SK-N-SH (cell line): ENCODE data around the gene CCDC148. TPM values are rescaled to one million over a fixed set of nuclear protein-coding genes. Genes with fewer than 3 reads are reported as not detected.

Experiments used
- CTCF ChIA-PET: fragments of 300-600, 350-600 bp; formaldehyde crosslinking; extraction: SDS; loops from one replicate; lab custom pipeline; 2021; lab: Yijun Ruan, JAX
- POLR2A ChIA-PET: fragments of 350-600 bp; sonication (Branson Sonifier 250); formaldehyde crosslinking; extraction: SDS; loops from one replicate; lab custom pipeline; 2020; ENCODE audit warnings: antibody characterized with exemption, inconsistent platforms; lab: Yijun Ruan, JAX
- DNase-seq: peaks from one replicate; pipeline ENCODE4 v3.0.0; 2012
- H2AFZ ChIP-seq: fragments of 200-600 bp; sonication (generic); 2 replicates; pipeline ENCODE4 v1.8.1; 2016; ENCODE audit warnings: antibody characterized with exemption, mild to moderate bottlenecking, low read depth
- H3F3A ChIP-seq: fragments of 200-600 bp; sonication (generic); replicated peaks from 2 replicates; pipeline ENCODE3; 2016; ENCODE audit warnings: antibody characterized with exemption, mild to moderate bottlenecking; ENCODE audit not compliant: insufficient read depth
- H3K27ac ChIP-seq, 2 experiments: fragments of 200-500 bp in 1 of 2; fragments of 200-600 bp in 1 of 2; sonication (Bioruptor generic) in 1 of 2; sonication (generic), shearing (Covaris generic) in 1 of 2; 2 replicates each; pipeline versions ENCODE4 v1.5.1 to v1.6.1; 2014 to 2016; ENCODE audit warnings: low read depth in 2 of 2, inconsistent platforms in 1 of 2, low read length in 1 of 2, mild to moderate bottlenecking in 1 of 2, mixed read lengths in 1 of 2
- H3K27me3 ChIP-seq: fragments of 200-600 bp; sonication (generic), shearing (Covaris generic); 2 replicates; pipeline ENCODE4 v1.6.1; 2016; ENCODE audit warnings: mixed run types; ENCODE audit not compliant: insufficient read depth
- H3K36me3 ChIP-seq, 2 experiments: fragments of 200-500 bp in 1 of 2; fragments of 200-600 bp in 1 of 2; sonication (Bioruptor generic) in 1 of 2; sonication (generic) in 1 of 2; replicated peaks in 1 of 2; 2 replicates each; pipeline versions ENCODE3 to v1.5.1; 2014 to 2016; ENCODE audit warnings: low read length in 1 of 2, mild to moderate bottlenecking in 1 of 2; ENCODE audit not compliant: insufficient read depth in 2 of 2, control insufficient read depth in 1 of 2
- H3K4me1 ChIP-seq, 2 experiments: fragments of 200-500 bp in 1 of 2; fragments of 200-600 bp in 1 of 2; sonication (Bioruptor generic) in 1 of 2; sonication (generic), shearing (Covaris generic) in 1 of 2; 2 replicates each; pipeline versions ENCODE4 v1.5.1 to v1.6.1; 2014 to 2016; ENCODE audit warnings: low read depth in 1 of 2, low read length in 1 of 2, mixed run types in 1 of 2; ENCODE audit not compliant: insufficient read depth in 2 of 2, control insufficient read depth in 1 of 2
- H3K4me2 ChIP-seq: fragments of 200-600 bp; sonication (generic), shearing (Covaris generic); 2 replicates; pipeline ENCODE4 v1.6.1; 2017; ENCODE audit warnings: mixed run types
- H3K4me3 ChIP-seq, 2 experiments: fragments of 200-500 bp in 1 of 2; fragments of 200-600 bp in 1 of 2; sonication (Bioruptor generic) in 1 of 2; sonication (generic), shearing (Covaris generic) in 1 of 2; 2 replicates each; pipeline versions ENCODE4 v1.5.1 to v1.8.1; 2014 to 2016; ENCODE audit warnings: low read depth in 2 of 2, inconsistent platforms in 1 of 2, low read length in 1 of 2, mild to moderate bottlenecking in 1 of 2, mixed read lengths in 1 of 2, moderate library complexity in 1 of 2
- H3K79me2 ChIP-seq: fragments of 200-600 bp; sonication (generic); 2 replicates; pipeline ENCODE4 v1.8.1; 2017; ENCODE audit warnings: mild to moderate bottlenecking; ENCODE audit not compliant: insufficient read depth
- H3K9ac ChIP-seq: fragments of 200-600 bp; sonication (generic); 2 replicates; pipeline ENCODE4 v1.6.1; 2017; ENCODE audit warnings: mixed run types
- H3K9me2 ChIP-seq: fragments of 200-600 bp; sonication (generic); 2 replicates; pipeline ENCODE4 v1.6.1; 2017; ENCODE audit warnings: mixed run types
- H3K9me3 ChIP-seq: fragments of 200-600 bp; sonication (generic); 2 replicates; pipeline ENCODE4 v1.6.1; 2017; ENCODE audit warnings: mixed run types, mild to moderate bottlenecking, moderate library complexity
- H4K20me1 ChIP-seq: fragments of 200-600 bp; sonication (generic); 2 replicates; pipeline ENCODE4 v1.6.1; 2017; ENCODE audit warnings: mild to moderate bottlenecking, mixed run types; ENCODE audit not compliant: insufficient read depth
- CHD2 ChIP-seq: fragments of 150-350 bp; IDR thresholded peaks from 2 replicates; pipeline ENCODE4 v1.6.1; 2018; ENCODE audit warnings: low read length; ENCODE audit not compliant: partially characterized antibody
- ELF1 ChIP-seq: IDR thresholded peaks from 2 replicates; pipeline ENCODE4 v1.4.0; 2012
- FOXJ3 ChIP-seq: sonication (generic); formaldehyde crosslinking; IDR thresholded peaks from 2 replicates; pipeline ENCODE4 v1.5.1; 2020; ENCODE audit warnings: mild to moderate bottlenecking, missing genetic modification reagents
- FOXM1 ChIP-seq: IDR thresholded peaks from 2 replicates; pipeline ENCODE4 v1.4.0; 2012; ENCODE audit warnings: low read depth, mild to moderate bottlenecking
- GABPA ChIP-seq: IDR thresholded peaks from 2 replicates; pipeline ENCODE4 v1.4.0; 2012; ENCODE audit warnings: low read depth, mild to moderate bottlenecking
- GATA2 ChIP-seq: sonication (generic); formaldehyde crosslinking; IDR thresholded peaks from 2 replicates; pipeline ENCODE4 v1.5.0; 2020; ENCODE audit warnings: mild to moderate bottlenecking, missing genetic modification reagents
- MEF2A ChIP-seq: IDR thresholded peaks from 2 replicates; pipeline ENCODE4 v1.4.0; 2012; ENCODE audit warnings: low read depth, borderline replicate concordance
- MXI1 ChIP-seq: IDR thresholded peaks from 2 replicates; pipeline ENCODE4 v1.6.1; 2012; ENCODE audit warnings: mild to moderate bottlenecking, low read depth, low read length, improper control_type of control experiment
- NRF1 ChIP-seq: IDR thresholded peaks from 2 replicates; pipeline ENCODE4 v1.6.1; 2012; ENCODE audit warnings: low read depth, mild to moderate bottlenecking, low read length
- RAD21 ChIP-seq: IDR thresholded peaks from 2 replicates; pipeline ENCODE4 v1.6.1; 2012; ENCODE audit warnings: mild to moderate bottlenecking, low read length
- RXRA ChIP-seq: IDR thresholded peaks from 2 replicates; pipeline ENCODE4 v1.4.0; 2012; ENCODE audit warnings: low read depth, mild to moderate bottlenecking, borderline replicate concordance
- TAF1 ChIP-seq: IDR thresholded peaks from 2 replicates; pipeline ENCODE4 v1.6.1; 2012; ENCODE audit warnings: low read depth, mild to moderate bottlenecking, low read length, moderate library complexity, borderline replicate concordance
- TCF12 ChIP-seq: IDR thresholded peaks from 2 replicates; pipeline ENCODE4 v1.4.0; 2012
- USF1 ChIP-seq: IDR thresholded peaks from 2 replicates; pipeline ENCODE4 v1.4.0; 2012; ENCODE audit warnings: low read depth, borderline replicate concordance
- WGBS: methylation state at CpG from one replicate; pipeline ENCODE4 v1.1.6; 2017; ENCODE audit warnings: low lambda C conversion rate; 5-methylcytosine and 5-hydroxymethylcytosine counted together
- polyA plus RNA-seq, 3 experiments: library from polyadenylated mRNA; depleted of rRNA; stranded (reverse); fragments of >200 nt; gene quantifications; 2 replicates each; pipeline ENCODE4 v1.2.3, GENCODE V29; 2012
- TF ChIP-seq, protein P1 (sequence below): fragments of 200-600 bp; sonication (generic); IDR thresholded peaks from 2 replicates; pipeline ENCODE4 v1.6.1; 2017; ENCODE audit warnings: antibody characterized with exemption, mild to moderate bottlenecking, moderate library complexity
- TF ChIP-seq, protein P2 (sequence below): fragments of 150-350 bp; IDR thresholded peaks from 2 replicates; pipeline ENCODE4 v1.6.1; 2016; ENCODE audit warnings: mild to moderate bottlenecking, low read depth, low read length
- TF ChIP-seq, protein P3 (sequence below): IDR thresholded peaks from 2 replicates; pipeline ENCODE4 v1.6.1; 2012; ENCODE audit warnings: mild to moderate bottlenecking, low read depth, low read length, moderate library complexity

The CCDC148 gene
- polyA plus RNA-seq, 1 of the 3 experiments (the other 2 are of a cell fraction) = 0.18 TPM

DNA sequence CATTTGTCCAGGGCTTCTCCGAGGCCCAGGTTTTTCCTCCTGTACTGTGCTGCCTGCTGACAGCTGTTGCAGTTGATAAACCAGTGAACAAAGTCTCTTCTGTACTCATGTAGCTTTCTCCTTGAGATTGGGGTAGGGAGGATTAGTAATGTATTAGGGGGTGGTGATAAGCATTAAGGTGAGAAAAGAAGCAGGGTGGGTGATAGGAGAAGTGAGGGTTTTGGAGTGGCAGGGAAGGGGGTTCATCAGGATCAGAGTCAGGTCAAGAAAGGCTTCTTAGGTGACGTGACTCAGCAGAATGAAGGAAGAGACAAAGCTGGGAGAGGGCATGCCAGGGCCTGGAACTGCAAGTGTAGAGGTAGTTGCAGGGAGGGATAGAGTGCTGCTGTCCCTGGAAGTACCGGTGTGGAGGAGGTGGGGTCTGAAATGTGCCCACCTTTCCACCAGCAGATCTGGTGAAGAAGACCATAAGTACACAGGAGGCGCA lies 48.9 kb upstream of the CCDC148 start:
- peaks cover 39% of the 10 kb centered on the region; the same call in 1 of the 2 replicates for H3K79me2 ChIP-seq
- H3K36me3 ChIP-seq = no peaks in the 10 kb centered on the region
- CTCF ChIA-PET = interaction anchor here (0.8 to 1.2 kb wide), 5 partner anchors 12 to 326 kb away, joined by 3 to 5 read pairs (median 3); no protein-coding TSS in a partner anchor
- POLR2A ChIA-PET = no interaction called here
- H3K27ac ChIP-seq = no peak overlapping the region
- no peak overlapping the region for H3K9ac ChIP-seq
- no peaks in the 10 kb centered on the region for H4K20me1 ChIP-seq
- 89% methylated on average over 4 of the region's 4 CpGs for whole genome bisulfite sequencing
- H3K9me2 ChIP-seq = no peaks in the 10 kb centered on the region
- no peak overlapping the region for H3K4me2 ChIP-seq
- peaks cover 23% of the 10 kb centered on the region for H3F3A ChIP-seq
- TF ChIP-seq RXRA (no peak), FOXJ3 (CRISPR knock-in tag) (no peak), FOXM1 (no peak), GABPA (no peak), GATA2 (no peak), TAF1 (no peak), RAD21 (no peak), USF1 (no peak), MEF2A (no peak), MXI1 (no peak), ELF1 (no peak), NRF1 (no peak), TCF12 (no peak), CHD2 (no peak)
- TF ChIP-seq, protein P1, sequence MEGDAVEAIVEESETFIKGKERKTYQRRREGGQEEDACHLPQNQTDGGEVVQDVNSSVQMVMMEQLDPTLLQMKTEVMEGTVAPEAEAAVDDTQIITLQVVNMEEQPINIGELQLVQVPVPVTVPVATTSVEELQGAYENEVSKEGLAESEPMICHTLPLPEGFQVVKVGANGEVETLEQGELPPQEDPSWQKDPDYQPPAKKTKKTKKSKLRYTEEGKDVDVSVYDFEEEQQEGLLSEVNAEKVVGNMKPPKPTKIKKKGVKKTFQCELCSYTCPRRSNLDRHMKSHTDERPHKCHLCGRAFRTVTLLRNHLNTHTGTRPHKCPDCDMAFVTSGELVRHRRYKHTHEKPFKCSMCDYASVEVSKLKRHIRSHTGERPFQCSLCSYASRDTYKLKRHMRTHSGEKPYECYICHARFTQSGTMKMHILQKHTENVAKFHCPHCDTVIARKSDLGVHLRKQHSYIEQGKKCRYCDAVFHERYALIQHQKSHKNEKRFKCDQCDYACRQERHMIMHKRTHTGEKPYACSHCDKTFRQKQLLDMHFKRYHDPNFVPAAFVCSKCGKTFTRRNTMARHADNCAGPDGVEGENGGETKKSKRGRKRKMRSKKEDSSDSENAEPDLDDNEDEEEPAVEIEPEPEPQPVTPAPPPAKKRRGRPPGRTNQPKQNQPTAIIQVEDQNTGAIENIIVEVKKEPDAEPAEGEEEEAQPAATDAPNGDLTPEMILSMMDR = no peak
- TF ChIP-seq, protein P2, sequence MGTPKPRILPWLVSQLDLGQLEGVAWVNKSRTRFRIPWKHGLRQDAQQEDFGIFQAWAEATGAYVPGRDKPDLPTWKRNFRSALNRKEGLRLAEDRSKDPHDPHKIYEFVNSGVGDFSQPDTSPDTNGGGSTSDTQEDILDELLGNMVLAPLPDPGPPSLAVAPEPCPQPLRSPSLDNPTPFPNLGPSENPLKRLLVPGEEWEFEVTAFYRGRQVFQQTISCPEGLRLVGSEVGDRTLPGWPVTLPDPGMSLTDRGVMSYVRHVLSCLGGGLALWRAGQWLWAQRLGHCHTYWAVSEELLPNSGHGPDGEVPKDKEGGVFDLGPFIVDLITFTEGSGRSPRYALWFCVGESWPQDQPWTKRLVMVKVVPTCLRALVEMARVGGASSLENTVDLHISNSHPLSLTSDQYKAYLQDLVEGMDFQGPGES = no peak
- TF ChIP-seq, protein P3, sequence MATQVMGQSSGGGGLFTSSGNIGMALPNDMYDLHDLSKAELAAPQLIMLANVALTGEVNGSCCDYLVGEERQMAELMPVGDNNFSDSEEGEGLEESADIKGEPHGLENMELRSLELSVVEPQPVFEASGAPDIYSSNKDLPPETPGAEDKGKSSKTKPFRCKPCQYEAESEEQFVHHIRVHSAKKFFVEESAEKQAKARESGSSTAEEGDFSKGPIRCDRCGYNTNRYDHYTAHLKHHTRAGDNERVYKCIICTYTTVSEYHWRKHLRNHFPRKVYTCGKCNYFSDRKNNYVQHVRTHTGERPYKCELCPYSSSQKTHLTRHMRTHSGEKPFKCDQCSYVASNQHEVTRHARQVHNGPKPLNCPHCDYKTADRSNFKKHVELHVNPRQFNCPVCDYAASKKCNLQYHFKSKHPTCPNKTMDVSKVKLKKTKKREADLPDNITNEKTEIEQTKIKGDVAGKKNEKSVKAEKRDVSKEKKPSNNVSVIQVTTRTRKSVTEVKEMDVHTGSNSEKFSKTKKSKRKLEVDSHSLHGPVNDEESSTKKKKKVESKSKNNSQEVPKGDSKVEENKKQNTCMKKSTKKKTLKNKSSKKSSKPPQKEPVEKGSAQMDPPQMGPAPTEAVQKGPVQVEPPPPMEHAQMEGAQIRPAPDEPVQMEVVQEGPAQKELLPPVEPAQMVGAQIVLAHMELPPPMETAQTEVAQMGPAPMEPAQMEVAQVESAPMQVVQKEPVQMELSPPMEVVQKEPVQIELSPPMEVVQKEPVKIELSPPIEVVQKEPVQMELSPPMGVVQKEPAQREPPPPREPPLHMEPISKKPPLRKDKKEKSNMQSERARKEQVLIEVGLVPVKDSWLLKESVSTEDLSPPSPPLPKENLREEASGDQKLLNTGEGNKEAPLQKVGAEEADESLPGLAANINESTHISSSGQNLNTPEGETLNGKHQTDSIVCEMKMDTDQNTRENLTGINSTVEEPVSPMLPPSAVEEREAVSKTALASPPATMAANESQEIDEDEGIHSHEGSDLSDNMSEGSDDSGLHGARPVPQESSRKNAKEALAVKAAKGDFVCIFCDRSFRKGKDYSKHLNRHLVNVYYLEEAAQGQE = no peak
- no peak overlapping the region for H2AFZ ChIP-seq
- H3K4me3 ChIP-seq = no peak overlapping the region
- peaks cover 11 to 26% of the 10 kb centered on the region in 2 experiments; a peak in 3 of 4 replicates for H3K4me1 ChIP-seq
- no peaks in the 10 kb centered on the region for H3K9me3 ChIP-seq
- H3K27me3 ChIP-seq = no peaks in the 10 kb centered on the region
- DNase-seq = no peak
